ENCODE measurements around the gene ATP1B1. TPM values are rescaled to one million over a fixed set of nuclear protein-coding genes. Genes with fewer than 3 reads are reported as not detected.

Gene ATP1B1
- total RNA-seq, 1 donor from 2014 or later, result 30.7 TPM

DNA sequence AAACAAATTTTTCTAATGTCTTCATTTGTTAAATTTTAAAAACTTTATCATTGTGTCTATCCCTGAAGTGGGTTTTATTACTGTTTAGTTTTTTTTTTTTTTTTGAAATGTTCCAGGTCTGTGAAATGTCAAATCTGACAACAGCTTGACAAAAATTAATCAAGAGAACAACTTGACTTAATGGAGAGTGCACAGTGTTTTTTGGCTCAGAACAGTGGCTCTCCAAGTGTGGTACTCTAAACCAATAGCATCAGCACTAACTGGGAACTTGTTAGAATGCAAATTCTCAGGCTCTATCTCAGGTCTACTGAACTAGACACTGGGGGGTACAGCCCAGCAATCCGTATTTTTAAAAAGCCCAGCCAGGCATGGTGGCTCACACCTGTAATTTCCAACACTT is 49.2 kb downstream of the ATP1B1 start:
- TF ChIP-seq EZH2phosphoT487 (IDR thresholded peaks at IDR 0.05) (no peak), EZH2 (IDR thresholded peaks at IDR 0.05) (no peak)
- TF ChIP-seq, protein P1, sequence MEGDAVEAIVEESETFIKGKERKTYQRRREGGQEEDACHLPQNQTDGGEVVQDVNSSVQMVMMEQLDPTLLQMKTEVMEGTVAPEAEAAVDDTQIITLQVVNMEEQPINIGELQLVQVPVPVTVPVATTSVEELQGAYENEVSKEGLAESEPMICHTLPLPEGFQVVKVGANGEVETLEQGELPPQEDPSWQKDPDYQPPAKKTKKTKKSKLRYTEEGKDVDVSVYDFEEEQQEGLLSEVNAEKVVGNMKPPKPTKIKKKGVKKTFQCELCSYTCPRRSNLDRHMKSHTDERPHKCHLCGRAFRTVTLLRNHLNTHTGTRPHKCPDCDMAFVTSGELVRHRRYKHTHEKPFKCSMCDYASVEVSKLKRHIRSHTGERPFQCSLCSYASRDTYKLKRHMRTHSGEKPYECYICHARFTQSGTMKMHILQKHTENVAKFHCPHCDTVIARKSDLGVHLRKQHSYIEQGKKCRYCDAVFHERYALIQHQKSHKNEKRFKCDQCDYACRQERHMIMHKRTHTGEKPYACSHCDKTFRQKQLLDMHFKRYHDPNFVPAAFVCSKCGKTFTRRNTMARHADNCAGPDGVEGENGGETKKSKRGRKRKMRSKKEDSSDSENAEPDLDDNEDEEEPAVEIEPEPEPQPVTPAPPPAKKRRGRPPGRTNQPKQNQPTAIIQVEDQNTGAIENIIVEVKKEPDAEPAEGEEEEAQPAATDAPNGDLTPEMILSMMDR (IDR thresholded peaks at IDR 0.05), result no peak
- Histone ChIP-seq H3K4me1 (peaks cover 12% of the 10 kb centered on the region), H4K20me1 (ENCODE audit: low read depth) (no peaks in the 10 kb centered on the region), H3K27ac (no peak overlapping the region), H3F3A (ENCODE audit: low read depth) (no peaks in the 10 kb centered on the region), H3K36me3 (no peaks in the 10 kb centered on the region), H3K9me3 (ENCODE audit: low read depth) (no peaks in the 10 kb centered on the region), H3K4me2 (no peak overlapping the region), H3K4me3 (no peak overlapping the region), H3K79me2 (ENCODE audit: low read depth) (no peaks in the 10 kb centered on the region), H3K9ac (no peak overlapping the region), H2AFZ (replicated peaks) (no peak overlapping the region), H3K27me3 (no peaks in the 10 kb centered on the region)
- Mint-ChIP-seq H3K27me3 (ENCODE audit: insufficient read depth, low read depth) (no peaks in the 10 kb centered on the region), H3K36me3 (no peaks in the 10 kb centered on the region), H3K27ac (no peak overlapping the region), H3K9me3 (no peaks in the 10 kb centered on the region), H3K4me3 (no peak overlapping the region), H3K4me1 (no peaks in the 10 kb centered on the region)
- DNase-seq (ENCODE audit: low spot score), result no peak

DNA sequence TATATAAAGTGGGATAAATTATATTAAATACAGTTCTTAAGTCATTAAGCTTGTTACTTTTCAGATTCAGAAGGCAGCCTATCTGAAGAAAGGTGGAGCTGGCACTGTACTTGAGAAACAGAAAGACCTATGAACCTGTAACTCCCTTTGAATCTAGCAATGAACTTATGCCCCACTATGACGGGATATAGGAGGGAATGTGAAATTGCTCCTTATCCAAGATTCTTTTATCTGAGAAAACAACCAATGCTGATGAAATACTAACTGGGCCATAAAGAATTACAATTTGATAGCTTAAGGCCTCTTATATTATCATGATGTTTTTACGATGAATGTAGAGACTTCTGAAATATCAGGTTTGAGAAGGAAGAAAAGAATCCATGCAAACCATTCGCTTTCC is 50.1 kb downstream of the ATP1B1 start:
- peaks cover 12% of the 10 kb centered on the region for H3K4me1 ChIP-seq
- H3K4me3 ChIP-seq, result no peak overlapping the region
- H3K27ac Mint-ChIP-seq, result no peak overlapping the region
- H3K79me2 ChIP-seq (ENCODE audit: low read depth), result no peaks in the 10 kb centered on the region
- no peak overlapping the region for H3K9ac ChIP-seq
- H3K4me3 Mint-ChIP-seq, result no peak overlapping the region
- no peaks in the 10 kb centered on the region for H4K20me1 ChIP-seq (ENCODE audit: low read depth)
- TF ChIP-seq EZH2phosphoT487 (IDR thresholded peaks at IDR 0.05) (no peak), EZH2 (IDR thresholded peaks at IDR 0.05) (no peak)
- TF ChIP-seq, protein P1 (IDR thresholded peaks at IDR 0.05), result no peak
- no peak for DNase-seq (ENCODE audit: low spot score)
- H3K27ac ChIP-seq, result no peak overlapping the region
- no peaks in the 10 kb centered on the region for H3F3A ChIP-seq (ENCODE audit: low read depth)
- no peaks in the 10 kb centered on the region for H3K4me1 Mint-ChIP-seq
- H3K27me3 Mint-ChIP-seq (ENCODE audit: insufficient read depth, low read depth), result no peaks in the 10 kb centered on the region
- no peaks in the 10 kb centered on the region for H3K9me3 Mint-ChIP-seq
- H3K36me3 ChIP-seq, result no peaks in the 10 kb centered on the region
- no peaks in the 10 kb centered on the region for H3K9me3 ChIP-seq (ENCODE audit: low read depth)
- no peak overlapping the region for H2AFZ ChIP-seq (replicated peaks)
- no peaks in the 10 kb centered on the region for H3K36me3 Mint-ChIP-seq
- no peaks in the 10 kb centered on the region for H3K27me3 ChIP-seq
- H3K4me2 ChIP-seq, result no peak overlapping the region

DNA sequence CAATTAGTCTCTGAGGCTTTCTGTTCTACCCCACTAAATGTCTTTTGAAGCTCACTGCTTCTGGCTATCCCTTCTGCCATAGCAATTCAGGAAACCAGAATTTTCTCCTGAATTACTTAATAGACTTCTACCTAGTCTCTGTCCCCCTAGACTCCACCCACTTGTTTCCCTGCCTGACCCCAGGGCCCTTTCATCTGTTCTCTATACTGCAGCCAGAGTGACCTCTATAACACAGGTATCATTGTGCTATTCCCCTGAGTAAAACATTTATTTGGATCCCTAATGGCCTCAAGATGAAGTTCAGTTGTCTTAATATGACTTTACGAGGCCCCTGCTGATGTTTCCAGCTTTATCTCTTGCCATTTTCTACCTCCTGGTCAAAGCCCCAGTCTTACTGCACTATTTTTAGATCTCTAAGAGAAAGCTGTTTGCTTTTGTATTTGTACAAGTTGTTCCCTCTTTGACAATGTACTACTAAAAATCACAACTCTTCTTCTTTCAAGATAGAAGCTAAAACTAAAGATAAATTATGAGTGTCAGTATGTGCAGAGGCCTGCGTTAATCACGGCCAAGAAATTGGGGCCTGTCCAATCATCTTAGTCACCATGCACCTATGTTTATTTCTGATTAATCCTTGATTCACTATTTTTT is 54.5 kb downstream of the ATP1B1 start:
- H3K4me1 Mint-ChIP-seq, result no peaks in the 10 kb centered on the region
- no peaks in the 10 kb centered on the region for H3K9me3 Mint-ChIP-seq
- no peak overlapping the region for H3K4me3 Mint-ChIP-seq
- TF ChIP-seq, protein P1 (IDR thresholded peaks at IDR 0.05), result no peak
- no peak for TF ChIP-seq EZH2phosphoT487 (IDR thresholded peaks at IDR 0.05)
- Histone ChIP-seq H3K36me3 (no peaks in the 10 kb centered on the region), H3K27ac (no peak overlapping the region), H3K27me3 (no peaks in the 10 kb centered on the region), H3K79me2 (ENCODE audit: low read depth) (no peaks in the 10 kb centered on the region), H3K4me1 (peaks cover 12% of the 10 kb centered on the region), H3K9me3 (ENCODE audit: low read depth) (no peaks in the 10 kb centered on the region), H3F3A (ENCODE audit: low read depth) (no peaks in the 10 kb centered on the region), H3K9ac (no peak overlapping the region), H3K4me3 (no peak overlapping the region), H3K4me2 (no peak overlapping the region), H4K20me1 (ENCODE audit: low read depth) (no peaks in the 10 kb centered on the region), H2AFZ (replicated peaks) (no peak overlapping the region)
- no peak for DNase-seq (ENCODE audit: low spot score)
- no peaks in the 10 kb centered on the region for H3K36me3 Mint-ChIP-seq
- no peak overlapping the region for H3K27ac Mint-ChIP-seq
- no peaks in the 10 kb centered on the region for H3K27me3 Mint-ChIP-seq (ENCODE audit: insufficient read depth, low read depth)
